Skeletal muscle satellite cell (primary cell): ENCODE data around the gene LRRTM2.

ENCODE experiments used
- H3K27me3 ChIP-seq: 2 replicates; pipeline ENCODE4 v1.7.0; 2013; ENCODE audit warnings: low read length; ENCODE audit not compliant: control insufficient read depth, insufficient read depth
- H3K36me3 ChIP-seq: 2 replicates; pipeline ENCODE4 v1.7.0; 2013; ENCODE audit warnings: mild to moderate bottlenecking, control low read depth, low read length; ENCODE audit not compliant: insufficient read depth
- H3K4me1 ChIP-seq: 2 replicates; pipeline ENCODE4 v1.7.0; 2013; ENCODE audit warnings: low read length; ENCODE audit not compliant: control insufficient read depth, insufficient read depth
- H3K4me2 ChIP-seq: 2 replicates; pipeline ENCODE4 v1.7.0; 2013; ENCODE audit warnings: mild to moderate bottlenecking, low read length
- H3K4me3 ChIP-seq: 2 replicates; pipeline ENCODE4 v1.7.0; 2013; ENCODE audit warnings: low read length
- H3K9ac ChIP-seq: 2 replicates; pipeline ENCODE4 v1.7.0; 2013; ENCODE audit warnings: mild to moderate bottlenecking, low read depth, low read length, moderate library complexity
- H3K9me3 ChIP-seq: replicated peaks from 2 replicates; pipeline ENCODE4 v1.7.0; 2013; ENCODE audit warnings: mild to moderate bottlenecking, control low read depth, low read length

LRRTM2 gene

GRCh38 chr5:138833726-138834480 is 41.2 kb downstream of the LRRTM2 start:
- no peak overlapping the region for H3K4me2 ChIP-seq
- H3K27me3 ChIP-seq = no peaks in the 10 kb centered on the region
- H3K9ac ChIP-seq = no peak overlapping the region
- H3K4me3 ChIP-seq = no peak overlapping the region
- no peaks in the 10 kb centered on the region for H3K9me3 ChIP-seq
- peaks cover 18% of the 10 kb centered on the region for H3K4me1 ChIP-seq
- H3K36me3 ChIP-seq = peaks cover 6% of the 10 kb centered on the region

- Histone ChIP-seq H3K9ac (no peak overlapping the region), H3K36me3 (peaks cover 9% of the 10 kb centered on the region), H3K27me3 (no peaks in the 10 kb centered on the region), H3K9me3 (no peaks in the 10 kb centered on the region), H3K4me1 (peaks cover 18% of the 10 kb centered on the region), H3K4me3 (no peak overlapping the region), H3K4me2 (no peak overlapping the region)
Measured at GRCh38 chr5:138833080-138833479, 42.1 kb downstream of the LRRTM2 start.

- no peak overlapping the region for H3K4me3 ChIP-seq
- H3K27me3 ChIP-seq = no peaks in the 10 kb centered on the region
- H3K4me2 ChIP-seq = no peak overlapping the region
- H3K4me1 ChIP-seq = peaks cover 18% of the 10 kb centered on the region
- no peak overlapping the region for H3K9ac ChIP-seq
- peaks cover 16% of the 10 kb centered on the region for H3K36me3 ChIP-seq
- H3K9me3 ChIP-seq = no peaks in the 10 kb centered on the region
Measured at GRCh38 chr5:138832218-138832617, 42.9 kb downstream of the LRRTM2 start.

GRCh38 chr5:138831703-138832102 is 43.4 kb downstream of the LRRTM2 start:
- Histone ChIP-seq H3K27me3 (no peaks in the 10 kb centered on the region), H3K9me3 (no peaks in the 10 kb centered on the region), H3K4me1 (peaks cover 18% of the 10 kb centered on the region), H3K9ac (no peak overlapping the region), H3K4me2 (no peak overlapping the region), H3K36me3 (peaks cover 21% of the 10 kb centered on the region), H3K4me3 (no peak overlapping the region)

GRCh38 chr5:138829341-138829740 is 45.8 kb downstream of the LRRTM2 start:
- H3K9me3 ChIP-seq = no peaks in the 10 kb centered on the region
- H3K9ac ChIP-seq = no peak overlapping the region
- H3K4me3 ChIP-seq = no peak overlapping the region
- peaks cover 18% of the 10 kb centered on the region for H3K4me1 ChIP-seq
- peaks cover 43% of the 10 kb centered on the region for H3K36me3 ChIP-seq
- no peak overlapping the region for H3K4me2 ChIP-seq
- H3K27me3 ChIP-seq = no peaks in the 10 kb centered on the region

- H3K27me3 ChIP-seq = no peaks in the 10 kb centered on the region
- H3K4me2 ChIP-seq = no peak overlapping the region
- H3K4me1 ChIP-seq = peaks cover 18% of the 10 kb centered on the region
- no peaks in the 10 kb centered on the region for H3K9me3 ChIP-seq
- no peak overlapping the region for H3K9ac ChIP-seq
- no peak overlapping the region for H3K4me3 ChIP-seq
- H3K36me3 ChIP-seq = peaks cover 43% of the 10 kb centered on the region
Measured at GRCh38 chr5:138828556-138828955, 46.6 kb downstream of the LRRTM2 start.

GRCh38 chr5:138824924-138825863 is 49.9 kb downstream of the LRRTM2 start:
- no peak overlapping the region for H3K4me2 ChIP-seq
- no peaks in the 10 kb centered on the region for H3K4me1 ChIP-seq
- no peaks in the 10 kb centered on the region for H3K9me3 ChIP-seq
- peaks cover 43% of the 10 kb centered on the region for H3K36me3 ChIP-seq
- H3K9ac ChIP-seq = no peak overlapping the region
- H3K4me3 ChIP-seq = no peak overlapping the region
- no peaks in the 10 kb centered on the region for H3K27me3 ChIP-seq

- Histone ChIP-seq H3K27me3 (no peaks in the 10 kb centered on the region), H3K36me3 (peaks cover 45% of the 10 kb centered on the region), H3K9me3 (no peaks in the 10 kb centered on the region), H3K4me1 (peaks cover under 1% of the 10 kb centered on the region), H3K9ac (no peak overlapping the region), H3K4me2 (no peak overlapping the region), H3K4me3 (no peak overlapping the region)
Measured at GRCh38 chr5:138824516-138824915, 50.6 kb downstream of the LRRTM2 start.

- no peak overlapping the region for H3K9ac ChIP-seq
- H3K36me3 ChIP-seq = peaks cover 28% of the 10 kb centered on the region
- peaks cover 12% of the 10 kb centered on the region for H3K4me1 ChIP-seq
- no peaks in the 10 kb centered on the region for H3K27me3 ChIP-seq
- H3K4me2 ChIP-seq = no peak overlapping the region
- no peaks in the 10 kb centered on the region for H3K9me3 ChIP-seq
- H3K4me3 ChIP-seq = no peak overlapping the region
Measured at GRCh38 chr5:138820695-138821094, 54.4 kb downstream of the LRRTM2 start.

GRCh38 chr5:138819081-138819480 is 56.1 kb downstream of the LRRTM2 start:
- Histone ChIP-seq H3K9ac (no peak overlapping the region), H3K4me3 (no peak overlapping the region), H3K9me3 (no peaks in the 10 kb centered on the region), H3K4me1 (peaks cover 12% of the 10 kb centered on the region), H3K36me3 (peaks cover 25% of the 10 kb centered on the region), H3K27me3 (no peaks in the 10 kb centered on the region), H3K4me2 (peak overlapping the region; percentile 48)
